ENCODE data around the gene DEF6. TPM values are rescaled to one million over a fixed set of nuclear protein-coding genes. Genes with fewer than 3 reads are reported as not detected.

DEF6 gene
- total RNA-seq, 2 donors from 2014 or later, result 6.3 to 6.8 TPM

GRCh38 chr6:35309611-35310264 is 12.1 kb downstream of the DEF6 start:
- Histone ChIP-seq H3K27ac (ENCODE audit: low read depth, low read length) (no peak overlapping the region), H3K9ac (ENCODE audit: extremely low read depth, low read length, poor library complexity, severe bottlenecking) (no peak overlapping the region), H3K4me3 (ENCODE audit: low read length) (no peak overlapping the region), H3K9me3 (ENCODE audit: control insufficient read depth, low read length) (no peaks in the 10 kb centered on the region), H3K27me3 (ENCODE audit: control insufficient read depth, insufficient read depth, low read length, poor library complexity, severe bottlenecking) (no peaks in the 10 kb centered on the region), H3K4me1 (ENCODE audit: control insufficient read depth, insufficient read depth, low read length) (no peaks in the 10 kb centered on the region), H3K36me3 (ENCODE audit: control insufficient read depth, insufficient read depth, low read length) (no peaks in the 10 kb centered on the region)
- no peaks in the 10 kb centered on the region for H3K36me3 Mint-ChIP-seq (ENCODE audit: low read depth)
- H3K4me1 Mint-ChIP-seq, result peaks cover 8% of the 10 kb centered on the region
- TF ChIP-seq, protein P1, sequence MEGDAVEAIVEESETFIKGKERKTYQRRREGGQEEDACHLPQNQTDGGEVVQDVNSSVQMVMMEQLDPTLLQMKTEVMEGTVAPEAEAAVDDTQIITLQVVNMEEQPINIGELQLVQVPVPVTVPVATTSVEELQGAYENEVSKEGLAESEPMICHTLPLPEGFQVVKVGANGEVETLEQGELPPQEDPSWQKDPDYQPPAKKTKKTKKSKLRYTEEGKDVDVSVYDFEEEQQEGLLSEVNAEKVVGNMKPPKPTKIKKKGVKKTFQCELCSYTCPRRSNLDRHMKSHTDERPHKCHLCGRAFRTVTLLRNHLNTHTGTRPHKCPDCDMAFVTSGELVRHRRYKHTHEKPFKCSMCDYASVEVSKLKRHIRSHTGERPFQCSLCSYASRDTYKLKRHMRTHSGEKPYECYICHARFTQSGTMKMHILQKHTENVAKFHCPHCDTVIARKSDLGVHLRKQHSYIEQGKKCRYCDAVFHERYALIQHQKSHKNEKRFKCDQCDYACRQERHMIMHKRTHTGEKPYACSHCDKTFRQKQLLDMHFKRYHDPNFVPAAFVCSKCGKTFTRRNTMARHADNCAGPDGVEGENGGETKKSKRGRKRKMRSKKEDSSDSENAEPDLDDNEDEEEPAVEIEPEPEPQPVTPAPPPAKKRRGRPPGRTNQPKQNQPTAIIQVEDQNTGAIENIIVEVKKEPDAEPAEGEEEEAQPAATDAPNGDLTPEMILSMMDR (conservative IDR thresholded peaks at IDR 0.05), result no peak
- peaks cover 3% of the 10 kb centered on the region for H3K27me3 Mint-ChIP-seq (ENCODE audit: insufficient read depth)
- DNase-seq, result peak; percentile 22
- H3K27ac Mint-ChIP-seq, result peak overlapping the region; percentile 27
- no peak overlapping the region for H3K4me3 Mint-ChIP-seq
- no peaks in the 10 kb centered on the region for H3K9me3 Mint-ChIP-seq
- 90 to 93% methylated on average over 9 of the region's 9 CpGs for WGBS, 2 experiments (ENCODE audit: insufficient coverage in 1 of 2, insufficient read length in 1 of 2)

GRCh38 chr6:35310265-35310831 is 12.7 kb downstream of the DEF6 start:
- TF ChIP-seq, protein P1 (conservative IDR thresholded peaks at IDR 0.05), result no peak
- no peak overlapping the region for H3K27ac ChIP-seq (ENCODE audit: low read depth, low read length)
- Mint-ChIP-seq H3K27me3 (ENCODE audit: insufficient read depth) (peaks cover 7% of the 10 kb centered on the region), H3K4me3 (no peak overlapping the region), H3K4me1 (peaks cover 8% of the 10 kb centered on the region), H3K27ac (peak overlapping the region; percentile 27), H3K36me3 (ENCODE audit: low read depth) (no peaks in the 10 kb centered on the region), H3K9me3 (no peaks in the 10 kb centered on the region)
- 86 to 93% methylated on average over 6 of the region's 6 CpGs for WGBS, 2 experiments (ENCODE audit: insufficient coverage in 1 of 2, insufficient read length in 1 of 2)
- no peak overlapping the region for H3K9ac ChIP-seq (ENCODE audit: extremely low read depth, low read length, poor library complexity, severe bottlenecking)
- no peaks in the 10 kb centered on the region for H3K9me3 ChIP-seq (ENCODE audit: control insufficient read depth, low read length)
- H3K27me3 ChIP-seq (ENCODE audit: control insufficient read depth, insufficient read depth, low read length, poor library complexity, severe bottlenecking), result peaks cover 3% of the 10 kb centered on the region
- no peaks in the 10 kb centered on the region for H3K4me1 ChIP-seq (ENCODE audit: control insufficient read depth, insufficient read depth, low read length)
- peak; percentile 28 for DNase-seq
- no peaks in the 10 kb centered on the region for H3K36me3 ChIP-seq (ENCODE audit: control insufficient read depth, insufficient read depth, low read length)
- H3K4me3 ChIP-seq (ENCODE audit: low read length), result no peak overlapping the region

GRCh38 chr6:35311390-35312075 is 13.9 kb downstream of the DEF6 start:
- Histone ChIP-seq H3K36me3 (ENCODE audit: control insufficient read depth, insufficient read depth, low read length) (no peaks in the 10 kb centered on the region), H3K4me3 (ENCODE audit: low read length) (no peak overlapping the region), H3K27me3 (ENCODE audit: control insufficient read depth, insufficient read depth, low read length, poor library complexity, severe bottlenecking) (peaks cover 13% of the 10 kb centered on the region), H3K4me1 (ENCODE audit: control insufficient read depth, insufficient read depth, low read length) (no peaks in the 10 kb centered on the region), H3K27ac (ENCODE audit: low read depth, low read length) (no peak overlapping the region), H3K9ac (ENCODE audit: extremely low read depth, low read length, poor library complexity, severe bottlenecking) (no peak overlapping the region), H3K9me3 (ENCODE audit: control insufficient read depth, low read length) (no peaks in the 10 kb centered on the region)
- no peaks in the 10 kb centered on the region for H3K9me3 Mint-ChIP-seq
- TF ChIP-seq, protein P1 (conservative IDR thresholded peaks at IDR 0.05), result no peak
- WGBS, 2 experiments (ENCODE audit: insufficient coverage in 1 of 2, insufficient read length in 1 of 2), result 85 to 100% methylated on average over 4 to 5 of the region's 6 CpGs
- no peak overlapping the region for H3K4me3 Mint-ChIP-seq
- H3K4me1 Mint-ChIP-seq, result peaks cover 8% of the 10 kb centered on the region
- no peak overlapping the region for H3K27ac Mint-ChIP-seq
- peaks cover 14% of the 10 kb centered on the region for H3K27me3 Mint-ChIP-seq (ENCODE audit: insufficient read depth)
- no peaks in the 10 kb centered on the region for H3K36me3 Mint-ChIP-seq (ENCODE audit: low read depth)
- DNase-seq, result peak; percentile 38
